Measurements from ENCODE around the gene RRP9.
"Not testable (repeated sequence)": the region's sequence is repeated elsewhere in the genome, so short reads cannot be mapped to it uniquely, and the experiment has no call there.

The RRP9 gene

DNA sequence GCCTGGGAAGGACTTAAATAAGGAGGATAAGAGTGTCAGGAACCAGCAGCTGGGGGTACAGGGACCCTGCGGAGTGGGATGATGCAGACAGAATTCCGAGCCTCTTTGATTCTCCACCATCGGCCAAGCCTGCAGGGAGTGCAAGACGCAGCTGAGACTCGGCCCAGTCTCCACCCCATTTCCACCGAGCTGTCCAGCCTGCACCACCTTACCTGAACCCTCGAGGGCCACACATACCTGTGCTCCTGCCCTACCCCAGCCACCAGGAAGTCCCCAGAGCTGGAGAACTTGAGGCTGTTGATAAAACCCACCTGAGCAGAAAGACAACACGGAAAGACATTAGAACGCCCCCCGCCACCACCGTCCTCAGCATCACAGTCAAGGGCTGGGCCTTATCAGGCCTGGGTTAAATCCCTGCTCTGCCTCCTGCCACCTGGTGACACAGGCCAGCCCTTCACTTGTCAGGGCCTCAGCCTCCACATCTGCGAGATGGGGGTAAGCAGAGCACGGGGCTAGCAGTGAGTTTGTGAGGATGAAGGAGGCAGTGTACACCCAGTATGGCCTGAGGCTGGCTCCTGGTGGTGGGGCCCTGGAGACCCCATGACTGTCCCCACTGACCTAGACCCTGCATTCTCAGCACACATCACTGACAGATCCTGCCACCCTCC lies 8.1 kb downstream of the RRP9 start:
- in situ Hi-C loops (cut with HindIII; ENCODE audit: low sequenced_read_pairs) = no loop called here
- no peak for DNase-seq (ENCODE audit: low read depth)
- TF ChIP-seq, protein P1, sequence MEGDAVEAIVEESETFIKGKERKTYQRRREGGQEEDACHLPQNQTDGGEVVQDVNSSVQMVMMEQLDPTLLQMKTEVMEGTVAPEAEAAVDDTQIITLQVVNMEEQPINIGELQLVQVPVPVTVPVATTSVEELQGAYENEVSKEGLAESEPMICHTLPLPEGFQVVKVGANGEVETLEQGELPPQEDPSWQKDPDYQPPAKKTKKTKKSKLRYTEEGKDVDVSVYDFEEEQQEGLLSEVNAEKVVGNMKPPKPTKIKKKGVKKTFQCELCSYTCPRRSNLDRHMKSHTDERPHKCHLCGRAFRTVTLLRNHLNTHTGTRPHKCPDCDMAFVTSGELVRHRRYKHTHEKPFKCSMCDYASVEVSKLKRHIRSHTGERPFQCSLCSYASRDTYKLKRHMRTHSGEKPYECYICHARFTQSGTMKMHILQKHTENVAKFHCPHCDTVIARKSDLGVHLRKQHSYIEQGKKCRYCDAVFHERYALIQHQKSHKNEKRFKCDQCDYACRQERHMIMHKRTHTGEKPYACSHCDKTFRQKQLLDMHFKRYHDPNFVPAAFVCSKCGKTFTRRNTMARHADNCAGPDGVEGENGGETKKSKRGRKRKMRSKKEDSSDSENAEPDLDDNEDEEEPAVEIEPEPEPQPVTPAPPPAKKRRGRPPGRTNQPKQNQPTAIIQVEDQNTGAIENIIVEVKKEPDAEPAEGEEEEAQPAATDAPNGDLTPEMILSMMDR (IDR thresholded peaks at IDR 0.05; ENCODE audit: low read depth, low read length, missing control alignments) = no peak
- H3K4me3 ChIP-seq (ENCODE audit: low read depth, low read length) = no peak overlapping the region

DNA sequence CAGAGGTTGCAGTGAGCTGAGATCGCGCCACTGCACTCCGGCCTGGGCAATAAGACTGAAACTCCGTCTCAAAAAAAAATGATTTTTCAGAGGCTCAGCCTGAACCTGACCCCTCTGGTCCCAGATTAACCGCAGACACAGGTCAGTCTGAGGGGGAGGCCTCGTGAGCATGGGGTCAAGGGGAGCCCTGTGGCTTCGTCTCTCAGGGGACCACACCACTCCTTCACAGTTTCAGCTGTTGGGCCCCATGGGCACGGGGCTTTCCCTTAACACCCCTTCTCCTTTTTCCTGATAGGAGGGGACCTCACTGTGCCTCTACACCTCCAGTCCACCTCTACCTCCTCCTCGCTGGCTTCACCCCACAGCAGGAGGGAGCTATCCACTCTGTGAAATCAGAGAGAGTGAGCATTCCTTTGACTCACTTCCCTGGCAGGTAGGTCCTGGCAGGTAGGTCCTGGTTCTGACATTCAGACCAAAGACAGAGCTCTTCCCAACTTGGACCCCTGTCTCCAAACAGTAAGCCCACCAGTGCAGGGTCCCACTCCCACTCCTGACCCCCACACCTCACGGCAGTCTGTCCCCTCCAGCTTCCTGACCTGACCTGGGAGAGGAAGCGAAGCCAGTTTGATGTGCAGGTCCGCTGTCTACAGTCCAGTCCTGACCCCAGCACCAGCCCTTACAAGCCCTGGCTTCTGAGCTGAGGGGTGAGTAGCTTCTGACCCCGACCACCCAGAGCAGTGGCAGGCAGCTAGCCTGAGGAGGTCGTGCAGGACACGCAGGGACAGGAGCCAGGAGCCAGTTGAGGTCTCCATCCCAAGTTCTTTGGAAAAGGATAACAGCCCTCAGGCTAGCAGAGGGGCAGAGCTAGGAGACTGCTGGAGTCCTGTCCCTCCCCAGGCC lies 9.0 kb downstream of the RRP9 start:
- DNase-seq (ENCODE audit: low read depth) = no peak
- in situ Hi-C loops (cut with HindIII; ENCODE audit: low sequenced_read_pairs) = no loop called here
- TF ChIP-seq, protein P1 (IDR thresholded peaks at IDR 0.05; ENCODE audit: low read depth, low read length, missing control alignments) = no peak
- H3K4me3 ChIP-seq (ENCODE audit: low read depth, low read length) = no peak overlapping the region

DNA sequence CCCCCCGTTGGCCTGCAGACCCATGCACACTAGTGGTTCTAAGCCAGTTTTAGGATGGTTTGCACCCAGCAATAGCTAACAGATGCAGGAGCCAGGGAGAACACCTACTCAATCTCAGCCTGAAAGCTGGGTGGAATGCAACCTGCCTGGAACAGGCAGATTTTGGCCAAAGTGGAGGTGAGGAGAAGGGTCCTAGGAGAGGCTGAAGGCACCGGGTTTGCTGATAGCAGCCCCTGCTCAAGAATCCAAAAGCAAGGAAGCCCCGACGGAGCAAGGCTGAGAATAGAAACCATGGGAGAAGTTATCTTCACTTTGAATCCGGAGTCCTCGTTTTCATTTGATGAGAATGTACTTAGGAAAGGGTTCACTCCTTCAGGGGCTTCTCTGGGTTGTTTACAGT lies 9.9 kb downstream of the RRP9 start:
- H3K4me3 ChIP-seq (ENCODE audit: low read depth, low read length) = no peak overlapping the region
- DNase-seq (ENCODE audit: low read depth) = no peak
- in situ Hi-C loops (cut with HindIII; ENCODE audit: low sequenced_read_pairs) = no loop called here
- TF ChIP-seq, protein P1 (IDR thresholded peaks at IDR 0.05; ENCODE audit: low read depth, low read length, missing control alignments) = no peak

DNA sequence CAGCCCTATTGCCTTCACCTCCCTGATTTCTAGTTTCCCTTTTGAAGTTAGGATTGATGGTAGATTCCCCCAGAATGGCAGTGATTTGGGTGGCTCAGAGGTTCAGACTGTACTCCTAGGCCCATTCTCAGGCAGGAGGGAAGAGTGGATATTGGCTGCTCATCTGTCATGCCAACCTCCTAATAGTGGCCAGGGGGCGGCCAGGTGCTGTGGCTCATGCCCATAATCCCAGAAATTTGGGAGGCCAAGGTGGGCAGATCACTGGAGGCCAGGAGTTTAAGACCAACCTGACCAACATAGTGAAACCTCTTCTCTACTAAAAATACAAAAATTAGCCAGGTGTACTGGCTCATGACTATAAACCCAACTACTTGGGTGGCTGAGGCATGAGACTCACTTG lies 11.3 kb downstream of the RRP9 start:
- TF ChIP-seq, protein P1 (IDR thresholded peaks at IDR 0.05; ENCODE audit: low read depth, low read length, missing control alignments) = no peak
- in situ Hi-C loops (cut with HindIII; ENCODE audit: low sequenced_read_pairs) = no loop called here
- DNase-seq (ENCODE audit: low read depth) = no peak
- no peak overlapping the region for H3K4me3 ChIP-seq (ENCODE audit: low read depth, low read length)

DNA sequence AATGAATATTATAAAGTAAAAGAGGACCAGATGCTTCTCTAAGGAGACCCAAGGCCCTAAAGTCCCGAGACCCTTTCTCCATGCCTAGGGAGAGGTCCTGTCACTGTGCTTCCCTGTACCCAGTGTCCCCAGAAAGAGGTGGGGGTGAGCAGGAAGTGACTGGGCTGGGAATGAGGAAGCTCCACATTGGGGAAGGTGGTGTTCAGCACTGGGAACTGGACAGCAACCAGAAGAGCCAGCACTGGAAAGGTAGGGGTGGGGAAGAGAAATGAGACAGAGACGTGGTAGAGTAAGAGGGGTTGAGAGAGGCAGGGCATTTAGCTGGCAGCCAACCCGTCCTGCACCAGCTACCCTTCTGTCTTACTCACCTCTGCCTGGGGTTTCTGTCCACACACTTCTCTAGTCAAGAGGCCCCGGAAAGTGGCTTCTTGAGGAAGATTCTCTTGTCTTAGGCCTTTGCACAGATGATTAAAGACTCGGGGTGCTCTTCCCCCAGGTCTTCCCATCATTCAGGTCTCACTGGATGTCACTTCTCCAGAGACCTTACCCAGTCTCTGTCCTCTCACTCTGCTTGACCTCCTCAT lies 12.2 kb downstream of the RRP9 start:
- TF ChIP-seq, protein P1 (IDR thresholded peaks at IDR 0.05; ENCODE audit: low read depth, low read length, missing control alignments) = no peak
- in situ Hi-C loops (cut with HindIII; ENCODE audit: low sequenced_read_pairs) = no loop called here
- no peak for DNase-seq (ENCODE audit: low read depth)
- no peak overlapping the region for H3K4me3 ChIP-seq (ENCODE audit: low read depth, low read length)

DNA sequence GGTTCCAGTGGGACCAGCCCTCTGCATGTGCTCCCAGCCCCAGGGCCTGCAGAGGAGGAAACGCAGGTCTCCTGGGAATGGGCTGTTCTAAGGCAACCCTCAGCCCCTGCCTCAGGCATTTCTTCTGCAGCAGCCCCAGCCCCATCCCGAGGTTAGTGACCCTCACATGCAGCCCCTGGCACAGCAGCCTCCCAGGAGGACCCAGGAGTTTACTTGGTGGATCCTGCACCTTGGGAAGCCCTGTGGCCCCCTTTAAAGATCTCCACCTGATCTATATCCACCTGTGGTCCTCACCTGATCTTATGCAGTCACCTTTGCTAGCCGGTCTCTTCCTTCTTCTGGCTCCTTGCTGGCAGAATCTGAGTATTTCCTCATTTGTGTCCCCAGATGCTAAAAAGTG lies 12.7 kb downstream of the RRP9 start:
- in situ Hi-C loops (cut with HindIII; ENCODE audit: low sequenced_read_pairs); DNase-seq (ENCODE audit: low read depth); H3K4me3 ChIP-seq (ENCODE audit: low read depth, low read length): not testable (repeated sequence)

DNA sequence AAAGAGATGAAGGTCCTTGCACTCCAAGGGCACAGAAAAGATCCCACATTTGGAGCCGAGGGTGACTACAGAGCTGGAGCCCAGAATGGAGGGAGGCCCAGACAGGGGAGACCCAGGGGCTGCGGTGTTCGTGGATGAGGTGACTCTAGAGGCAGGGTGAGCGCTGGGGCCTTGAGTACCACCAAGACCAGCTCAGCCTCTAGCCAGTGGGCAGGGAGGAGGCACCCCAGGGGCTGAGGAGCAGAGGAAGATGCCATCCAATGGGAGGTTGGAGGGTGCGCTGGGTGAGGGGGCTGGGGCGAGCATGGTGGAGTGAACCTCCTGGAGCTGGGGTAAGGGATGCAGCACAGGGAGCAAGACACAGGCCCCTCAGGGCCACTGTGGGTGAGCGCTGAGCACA lies 13.3 kb downstream of the RRP9 start:
- in situ Hi-C loops (cut with HindIII; ENCODE audit: low sequenced_read_pairs) = no loop called here
- TF ChIP-seq, protein P1 (IDR thresholded peaks at IDR 0.05; ENCODE audit: low read depth, low read length, missing control alignments) = no peak
- DNase-seq (ENCODE audit: low read depth) = no peak
- H3K4me3 ChIP-seq (ENCODE audit: low read depth, low read length) = no peak overlapping the region

Measured in astrocyte of the cerebellum (primary cell).